Islet of Langerhans (tissue), 1 donor: ENCODE results near the gene ZNF3.

Experiments used
- FAIRE-seq: peaks from one replicate; lab custom pipeline; 2011; peaks lifted over from hg19 to GRCh38; lab: Jason Lieb, UNC

Gene ZNF3

DNA sequence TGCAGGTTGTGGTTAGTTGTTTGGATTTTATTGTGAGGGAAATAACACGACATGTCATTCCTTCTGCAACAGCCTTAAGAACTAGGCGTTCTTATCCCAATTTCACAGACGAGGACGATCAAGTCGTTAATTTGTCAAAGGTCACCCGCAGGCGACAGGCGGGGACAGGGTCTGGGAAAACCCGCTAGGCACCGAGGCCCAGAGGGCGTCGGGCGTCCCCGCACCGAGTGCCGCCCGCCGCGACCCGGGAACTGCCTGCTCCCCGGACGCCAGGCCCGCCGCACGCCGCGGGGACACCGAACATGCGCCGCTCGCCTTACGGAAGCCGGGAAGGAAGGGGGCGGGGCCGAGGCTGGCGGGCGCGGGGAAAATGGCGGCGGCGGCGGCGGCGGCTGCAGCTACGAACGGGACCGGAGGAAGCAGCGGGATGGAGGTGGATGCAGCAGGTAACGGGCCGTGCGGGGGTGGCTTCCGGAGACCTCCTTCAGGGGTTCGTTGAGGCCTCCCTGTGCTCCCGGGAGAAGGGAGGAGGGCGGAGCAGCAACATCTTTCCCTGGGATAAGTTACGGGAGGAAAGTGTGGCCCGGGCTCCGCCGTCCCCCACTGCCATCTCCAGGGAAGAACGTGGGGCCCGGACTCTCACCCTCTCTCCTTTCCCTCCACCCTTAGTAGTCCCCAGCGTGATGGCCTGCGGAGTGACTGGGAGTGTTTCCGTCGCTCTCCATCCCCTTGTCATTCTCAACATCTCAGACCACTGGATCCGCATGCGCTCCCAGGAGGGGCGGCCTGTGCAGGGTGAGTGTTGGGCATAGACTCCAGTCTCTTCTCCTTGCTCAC, 7.3 kb upstream of the ZNF3 start, which contains the start of gene COPS6:
COPS6 (plus strand) TSS at position 349 of the 837 bp plus-strand sequence; CDS start at position 371, 22 bp downstream.
- no peak for FAIRE-seq

DNA sequence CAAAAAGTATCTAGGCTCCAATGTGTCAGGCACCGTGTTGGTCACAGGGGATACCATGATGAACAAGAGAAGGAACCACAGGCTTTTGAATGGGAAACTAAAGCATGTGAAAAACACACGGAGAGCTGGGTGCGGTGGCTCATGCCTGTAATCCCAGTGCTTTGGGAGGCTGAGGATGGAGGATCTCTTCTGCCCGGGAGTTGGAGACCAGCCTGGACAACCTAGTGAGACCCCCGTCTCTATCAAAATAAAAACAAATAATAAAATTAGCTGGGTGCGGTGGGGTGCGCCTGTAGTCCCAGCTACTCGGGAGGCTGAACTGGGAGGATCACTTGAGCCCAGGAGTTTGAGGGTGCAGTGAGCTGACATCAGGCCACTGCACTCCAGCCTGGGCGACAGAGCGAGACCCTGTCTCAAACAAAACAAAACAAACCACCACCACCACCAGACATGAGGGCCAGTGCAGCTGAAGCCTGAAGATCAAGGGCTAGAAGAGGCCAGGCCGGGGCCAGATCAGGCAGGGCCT, 6.6 kb upstream of the ZNF3 start:
- FAIRE-seq: no peak

DNA sequence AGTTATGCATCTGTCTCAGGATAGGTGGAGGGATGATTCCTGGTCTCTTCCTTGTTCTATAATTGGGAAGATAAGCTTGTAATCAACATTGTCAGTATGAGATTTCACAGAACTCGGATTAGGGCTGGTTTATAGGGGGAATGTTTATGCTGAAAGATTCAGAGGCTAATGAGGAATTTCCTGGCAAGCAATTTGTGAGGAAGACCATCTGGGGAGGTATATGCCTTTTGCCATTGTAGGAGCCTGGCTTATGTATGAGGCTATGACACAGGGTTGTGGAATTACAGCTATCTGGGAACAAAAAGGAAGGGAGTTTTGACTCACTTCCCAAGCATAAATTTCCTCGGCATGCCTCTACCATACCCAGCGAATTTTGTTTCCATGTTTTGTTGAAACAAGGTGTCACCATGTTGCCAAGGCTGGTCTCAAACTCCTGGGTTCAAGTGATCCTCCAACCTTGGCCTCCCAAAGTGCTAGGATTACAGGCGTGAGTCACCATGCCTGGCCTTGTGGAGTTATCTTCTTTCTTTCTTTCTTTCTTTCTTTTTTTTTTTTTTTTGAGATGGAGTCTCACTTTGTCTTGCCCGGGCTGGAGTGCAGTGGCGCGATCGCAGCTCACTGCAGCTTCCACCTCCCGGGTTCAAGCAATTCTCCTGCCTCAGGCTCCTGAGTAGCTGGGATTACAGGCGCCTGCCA, 5.7 kb upstream of the ZNF3 start:
- no peak for FAIRE-seq

DNA sequence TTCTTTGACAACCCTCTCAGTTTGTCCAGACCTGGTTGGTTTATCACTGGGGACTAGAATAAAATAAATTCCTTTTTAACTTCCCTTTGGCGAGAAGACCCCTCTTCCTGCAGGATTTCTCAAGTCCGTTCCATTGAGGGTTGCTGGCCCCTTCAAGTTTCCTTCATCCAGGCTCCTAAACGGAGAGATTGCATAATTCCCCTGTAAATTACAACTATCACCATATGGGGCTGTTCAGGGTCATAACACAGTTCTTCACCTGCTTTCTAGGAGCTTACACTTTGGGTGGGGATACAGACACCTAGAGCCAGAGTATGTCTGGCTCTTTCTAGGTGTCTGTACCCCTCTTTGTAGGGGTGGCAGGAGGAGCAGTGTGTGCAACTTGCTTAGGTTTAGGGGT, 4.0 kb upstream of the ZNF3 start:
- no peak for FAIRE-seq

DNA sequence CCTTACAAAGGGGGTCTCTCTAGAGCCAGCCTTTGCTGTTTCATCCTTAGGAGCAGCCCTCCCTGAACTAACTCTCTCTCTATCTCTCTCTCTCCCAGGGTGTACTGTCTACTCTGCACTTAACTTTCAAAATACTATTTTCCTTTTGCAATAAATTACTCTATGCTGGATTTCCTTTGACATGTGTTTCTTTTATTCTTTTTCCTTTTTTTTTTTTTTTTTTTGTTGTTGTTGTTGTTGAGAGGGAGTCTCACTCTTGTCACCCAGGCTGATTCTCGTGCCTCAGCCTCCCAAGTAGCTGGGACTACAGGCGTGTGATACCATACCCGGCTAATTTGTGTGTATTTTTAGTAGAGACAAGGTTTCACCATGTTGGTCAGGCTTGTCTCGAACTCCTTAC, 1.5 kb upstream of the ZNF3 start:
- FAIRE-seq: no peak

DNA sequence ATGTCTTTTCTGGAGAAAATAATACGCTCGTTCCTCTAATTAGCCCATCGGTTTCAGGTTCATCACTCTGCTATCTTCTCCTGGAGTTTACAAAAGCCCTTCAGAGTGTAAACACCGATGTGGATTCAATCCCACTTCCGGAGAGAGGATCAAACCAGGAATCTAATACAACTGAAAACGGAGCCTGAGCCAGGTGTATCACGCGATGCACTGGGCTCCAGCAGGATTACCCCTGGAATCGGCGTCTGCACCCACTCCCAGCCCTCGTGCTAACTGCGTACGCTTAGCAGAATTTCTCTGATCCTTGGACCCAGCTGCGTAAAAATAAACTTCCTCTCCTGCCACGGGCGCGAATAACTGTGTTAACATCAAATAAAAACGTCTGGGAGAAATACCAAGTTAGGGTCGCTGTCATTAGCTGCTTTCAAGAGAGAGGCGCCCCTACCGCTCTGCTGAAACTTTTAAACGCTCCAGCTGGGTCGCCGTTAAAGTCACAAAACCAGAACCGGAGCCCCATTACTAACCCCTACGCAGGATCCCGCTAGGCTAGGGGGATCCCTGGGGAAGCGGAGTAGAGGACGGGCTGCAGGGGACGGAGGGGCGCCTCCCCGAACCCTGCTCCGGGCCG, 502 bp downstream of the ZNF3 start:
- no peak for FAIRE-seq

DNA sequence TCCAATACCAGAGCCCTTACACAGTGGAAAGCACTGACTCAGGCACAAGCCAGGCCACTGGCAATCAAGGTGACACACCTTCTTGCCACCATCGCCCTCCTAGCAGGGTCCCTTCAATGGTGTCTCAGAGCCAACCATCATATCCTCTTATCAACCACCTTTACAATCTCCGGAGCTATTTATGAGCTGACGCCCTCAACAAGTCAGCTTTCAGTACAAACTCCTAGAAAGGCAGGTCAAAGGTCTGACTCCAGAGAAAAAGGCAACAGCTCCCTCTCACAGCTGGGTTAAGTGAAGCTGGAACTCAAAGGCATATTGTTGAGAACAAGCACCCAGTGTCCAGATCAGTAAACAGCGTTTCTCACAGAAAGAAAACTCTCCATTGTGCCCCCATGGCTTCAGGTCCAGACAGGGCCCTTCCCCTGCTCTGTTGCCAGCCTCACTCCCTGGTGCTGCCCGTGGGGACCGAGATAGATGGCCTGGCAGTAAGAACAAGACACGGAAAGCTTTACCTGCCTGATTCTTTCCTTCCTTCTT, 2.4 kb downstream of the ZNF3 start:
- no peak for FAIRE-seq

DNA sequence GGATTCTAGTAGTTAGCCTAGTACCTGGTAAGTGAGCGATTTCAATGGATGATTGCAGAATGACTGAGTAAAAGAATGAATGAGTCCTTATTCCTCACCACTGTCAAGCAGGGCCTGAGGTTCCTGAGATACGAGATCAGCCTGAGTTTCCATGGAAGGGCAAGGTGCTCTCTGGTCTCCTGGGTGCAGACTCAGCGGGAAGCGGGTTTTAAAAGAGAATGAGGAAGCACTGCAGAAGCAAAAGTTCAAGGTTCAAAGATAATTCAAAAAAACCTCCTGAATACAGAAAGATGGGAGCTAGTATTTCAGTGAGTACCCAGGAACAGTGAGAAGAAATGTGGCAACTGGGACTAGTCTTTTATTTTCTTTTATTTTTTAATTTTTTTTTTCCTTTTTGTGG, 4.3 kb downstream of the ZNF3 start:
- no peak for FAIRE-seq

DNA sequence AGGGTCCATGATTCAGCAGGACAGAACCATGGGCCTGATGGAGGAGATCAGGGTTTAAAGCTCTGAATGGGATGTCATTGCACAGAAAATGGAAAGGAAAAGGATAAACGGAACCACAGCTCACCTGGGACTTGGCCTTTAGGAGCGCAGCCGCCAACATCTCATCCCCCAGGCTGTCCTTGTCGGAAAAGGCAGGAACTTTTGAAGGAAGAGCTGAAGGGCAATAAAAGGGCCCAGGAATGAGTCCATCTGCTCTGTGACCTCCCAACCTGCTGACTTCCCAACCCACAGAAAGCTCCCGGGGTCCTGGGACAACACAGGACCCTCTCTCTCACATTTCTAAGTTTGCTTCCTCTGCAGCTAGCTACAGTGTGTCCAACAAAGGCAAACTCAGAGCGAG, 6.1 kb downstream of the ZNF3 start:
- FAIRE-seq: no peak

DNA sequence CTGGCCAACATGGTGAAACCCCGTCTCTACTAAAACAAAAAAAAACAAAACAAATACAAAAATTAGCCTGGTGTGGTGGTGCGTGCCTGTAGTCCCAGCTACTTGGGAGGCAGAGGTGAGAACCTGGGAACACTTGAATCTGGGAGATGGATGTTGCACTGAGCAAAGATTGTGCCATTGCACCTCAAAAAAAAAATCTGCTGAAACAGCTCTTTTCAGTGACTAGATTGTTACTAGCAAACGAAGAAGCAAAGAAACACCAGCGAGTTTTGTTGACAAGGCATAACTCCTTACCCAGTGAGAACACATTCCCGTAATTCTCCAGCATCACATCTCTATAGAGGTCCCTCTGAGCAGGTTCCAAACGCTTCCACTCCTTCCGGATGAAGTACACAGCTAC, 6.7 kb downstream of the ZNF3 start:
- no peak for FAIRE-seq

DNA sequence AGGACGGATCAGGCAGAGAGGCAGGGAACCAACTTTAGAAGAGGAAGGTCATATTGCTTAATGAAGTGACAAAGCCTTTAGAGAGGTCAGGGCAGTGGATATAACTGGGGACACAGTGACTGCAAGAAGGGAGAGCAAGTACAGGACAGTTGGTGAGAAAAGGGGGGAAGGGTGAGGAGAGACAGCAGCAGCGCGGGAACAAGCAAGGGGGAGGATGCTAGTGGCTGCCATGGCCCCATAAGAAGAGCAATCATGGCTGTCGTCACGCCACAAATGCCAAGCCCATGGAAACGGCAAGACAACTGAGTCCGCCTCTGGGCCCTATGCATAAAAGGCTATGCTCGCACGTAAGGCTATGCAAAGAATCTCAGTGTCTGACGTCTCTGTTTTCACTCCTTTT, 9.1 kb downstream of the ZNF3 start:
- no peak for FAIRE-seq

DNA sequence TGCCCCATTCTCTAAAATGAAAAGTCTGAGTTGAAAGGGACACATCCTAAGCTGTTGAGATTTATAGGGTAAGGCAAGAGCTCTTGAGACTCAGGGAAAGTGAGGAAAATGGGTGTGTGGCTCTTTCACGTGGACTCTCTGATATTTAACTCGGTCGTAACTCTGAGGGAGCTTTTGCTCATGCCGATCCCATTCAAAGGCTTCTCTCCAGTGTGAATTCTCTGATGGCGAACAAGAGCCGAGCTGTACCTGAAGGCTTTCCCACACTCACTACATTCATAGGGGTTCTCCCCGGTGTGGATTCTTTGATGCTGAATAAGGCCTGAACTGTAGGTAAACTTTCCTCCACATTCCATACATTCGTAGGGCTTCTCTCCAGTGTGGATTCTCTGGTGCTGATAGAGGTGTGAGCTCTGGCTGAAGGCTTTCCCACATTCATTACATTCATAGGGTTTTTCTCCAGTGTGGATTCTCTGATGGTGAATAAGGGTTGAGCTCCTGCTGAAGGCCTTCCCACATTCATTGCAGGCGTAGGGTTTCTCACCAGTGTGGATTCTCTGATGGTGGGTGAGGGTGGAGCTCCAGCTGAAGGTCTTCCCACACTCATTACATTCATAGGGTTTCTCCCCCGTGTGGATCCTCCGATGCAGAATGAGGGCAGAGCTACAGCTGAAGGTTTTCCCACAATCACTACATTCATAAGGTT, 10.4 kb downstream of the ZNF3 start:
- FAIRE-seq: no peak

DNA sequence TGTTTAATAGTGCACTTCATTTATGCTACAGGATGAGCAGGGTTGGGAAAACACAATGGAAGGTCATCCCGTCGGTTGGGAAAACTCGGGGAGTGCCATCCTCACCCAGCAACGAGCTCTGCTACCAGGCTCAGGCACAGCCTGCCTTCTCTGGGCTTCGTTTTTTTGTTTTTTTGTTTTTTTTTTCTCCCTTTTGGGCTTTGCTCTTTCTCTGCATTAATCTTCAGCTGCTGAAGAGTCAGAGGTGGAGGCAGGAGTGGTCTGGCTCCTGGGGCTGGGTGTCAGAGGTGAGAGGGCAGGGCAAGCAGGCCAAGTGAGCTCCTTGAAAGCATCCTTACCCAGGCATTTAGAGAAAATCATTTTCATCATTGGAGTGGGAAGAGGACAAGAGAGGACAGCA, 11.5 kb downstream of the ZNF3 start:
- no peak for FAIRE-seq

DNA sequence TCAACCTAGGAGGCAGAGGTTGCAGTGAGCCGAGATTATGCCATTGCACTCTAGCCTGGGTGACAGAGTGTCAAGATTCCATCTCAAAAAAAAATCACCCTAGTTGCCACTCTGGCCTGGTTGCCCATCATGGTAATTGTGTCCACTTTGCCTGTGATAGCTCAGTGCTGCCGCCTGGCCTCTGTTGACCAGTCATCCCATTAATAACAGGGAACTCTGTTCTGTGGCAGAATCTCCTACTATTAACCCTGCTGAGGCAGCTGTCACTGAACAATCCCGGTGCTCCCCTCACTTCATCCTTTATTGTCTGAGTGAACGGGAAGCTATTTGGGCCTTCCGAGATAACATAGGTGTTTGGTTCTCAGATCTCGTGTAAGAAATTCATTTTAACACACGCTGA, 14.6 kb downstream of the ZNF3 start:
- no peak for FAIRE-seq

DNA sequence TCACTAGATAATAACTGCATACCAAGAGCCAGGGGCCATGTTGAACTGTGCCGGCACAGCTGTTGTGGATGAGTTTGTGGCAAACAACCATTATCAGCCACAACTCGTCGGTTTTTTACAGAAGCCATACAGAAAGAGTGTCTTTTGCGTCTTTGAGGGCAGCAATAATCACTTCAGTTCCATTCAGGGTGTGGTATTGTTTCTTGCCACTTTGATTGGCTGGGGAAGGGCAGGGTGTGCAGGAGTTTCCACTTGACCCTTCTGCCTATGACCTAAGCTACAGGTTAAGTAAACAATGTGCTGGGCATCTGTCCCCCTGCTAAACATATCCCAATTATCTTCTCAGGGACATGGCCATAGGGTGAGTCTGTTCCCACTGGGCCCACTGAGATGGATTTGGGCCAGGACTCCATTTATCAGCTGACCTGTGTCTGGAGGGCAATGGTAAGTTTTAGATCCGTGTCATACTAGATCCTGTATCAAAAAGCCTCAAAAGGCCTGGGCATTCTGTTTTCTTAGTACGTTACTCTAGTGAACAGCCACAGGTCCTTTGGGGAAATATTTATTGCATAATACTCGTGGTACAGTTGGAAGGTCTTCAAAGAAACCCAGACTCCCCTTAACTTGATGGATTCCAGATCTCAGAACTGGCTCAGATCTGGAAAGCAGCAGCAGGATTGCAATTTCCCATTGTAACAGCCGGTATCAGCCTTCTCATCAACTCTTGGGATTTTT, 15.9 kb downstream of the ZNF3 start:
- FAIRE-seq: no peak

DNA sequence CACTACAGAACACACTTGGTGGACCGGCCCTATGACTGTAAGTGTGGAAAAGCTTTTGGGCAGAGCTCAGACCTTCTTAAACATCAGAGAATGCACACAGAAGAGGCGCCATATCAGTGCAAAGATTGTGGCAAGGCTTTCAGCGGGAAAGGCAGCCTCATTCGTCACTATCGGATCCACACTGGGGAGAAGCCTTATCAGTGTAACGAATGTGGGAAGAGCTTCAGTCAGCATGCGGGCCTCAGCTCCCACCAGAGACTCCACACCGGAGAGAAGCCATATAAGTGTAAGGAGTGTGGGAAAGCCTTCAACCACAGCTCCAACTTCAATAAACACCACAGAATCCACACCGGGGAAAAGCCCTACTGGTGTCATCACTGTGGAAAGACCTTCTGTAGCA, 17.4 kb downstream of the ZNF3 start:
- no peak for FAIRE-seq

DNA sequence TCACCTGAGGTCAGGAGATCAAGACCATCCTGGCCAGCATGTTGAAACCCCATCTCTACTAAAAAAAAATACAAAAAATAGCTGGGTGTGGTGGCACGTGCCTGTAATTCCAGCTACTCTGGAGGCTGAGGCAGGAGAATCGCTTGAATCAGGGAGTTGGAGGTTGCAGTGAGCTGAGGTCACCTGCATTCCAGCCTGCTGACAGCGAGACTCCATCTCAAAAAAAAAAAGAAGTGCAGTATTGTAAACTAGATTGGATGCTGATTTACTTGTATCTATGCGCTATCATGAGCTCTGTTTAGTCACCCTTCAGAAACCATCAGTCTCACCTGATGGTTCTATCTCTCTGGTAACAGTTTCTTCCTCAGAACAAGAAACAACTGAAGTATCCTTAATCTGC, 18.1 kb downstream of the ZNF3 start:
- FAIRE-seq: no peak

DNA sequence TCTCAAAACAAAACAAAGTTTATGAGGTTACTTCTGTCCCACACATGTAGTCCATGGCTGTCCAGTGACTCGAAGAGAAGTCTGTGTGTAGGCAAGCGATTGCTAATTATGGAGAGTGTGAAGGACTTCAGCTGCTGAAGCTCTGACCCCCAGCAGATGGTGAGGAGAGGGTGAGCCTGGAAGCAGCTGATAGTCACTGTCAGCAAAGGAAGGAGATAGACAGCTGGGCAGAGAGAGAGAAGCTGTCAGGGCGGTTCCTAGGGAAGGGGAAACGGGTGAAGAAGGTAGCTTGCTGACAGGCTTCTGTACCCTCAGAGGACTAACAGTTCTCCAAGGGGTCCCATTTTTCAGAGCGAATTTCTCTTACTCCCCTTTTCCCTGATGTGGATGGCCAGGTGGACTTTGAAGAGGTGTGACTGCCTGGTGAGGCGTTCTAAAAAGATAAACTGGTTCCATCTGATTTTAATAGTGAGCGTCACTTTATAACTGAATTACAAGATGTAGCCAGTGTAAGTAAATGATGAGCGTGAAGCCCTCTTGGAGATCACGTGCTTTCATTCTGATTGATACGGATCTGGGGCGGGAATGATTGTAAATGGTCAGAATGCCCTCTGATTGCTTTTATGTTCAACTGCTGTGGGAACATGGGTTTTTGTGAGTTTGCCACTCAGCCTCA, 19.9 kb downstream of the ZNF3 start:
- no peak for FAIRE-seq

DNA sequence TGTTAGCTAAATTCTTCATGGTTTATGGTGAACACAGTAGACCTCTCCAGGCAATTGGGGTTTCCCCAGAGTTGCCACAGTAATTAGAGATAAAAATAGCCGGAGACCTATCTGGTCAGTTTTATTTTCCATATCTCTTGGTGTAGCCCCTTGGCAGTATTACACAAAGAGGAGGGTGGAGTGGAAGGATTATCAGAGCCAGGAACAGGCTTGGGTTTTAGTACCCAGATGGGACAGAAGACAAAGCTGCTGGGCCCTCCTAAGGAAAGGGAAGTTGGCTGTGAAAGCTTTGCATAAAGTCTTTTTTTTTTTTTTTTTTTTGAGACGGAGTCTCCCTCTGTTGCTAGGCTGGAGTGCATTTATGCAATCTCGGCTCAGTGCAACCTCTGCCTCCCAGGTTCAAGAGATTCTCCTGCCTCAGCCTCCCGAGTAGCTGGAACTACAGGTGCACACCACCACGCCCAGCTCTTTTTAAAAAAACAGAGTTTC, 22.2 kb downstream of the ZNF3 start:
- FAIRE-seq: no peak

DNA sequence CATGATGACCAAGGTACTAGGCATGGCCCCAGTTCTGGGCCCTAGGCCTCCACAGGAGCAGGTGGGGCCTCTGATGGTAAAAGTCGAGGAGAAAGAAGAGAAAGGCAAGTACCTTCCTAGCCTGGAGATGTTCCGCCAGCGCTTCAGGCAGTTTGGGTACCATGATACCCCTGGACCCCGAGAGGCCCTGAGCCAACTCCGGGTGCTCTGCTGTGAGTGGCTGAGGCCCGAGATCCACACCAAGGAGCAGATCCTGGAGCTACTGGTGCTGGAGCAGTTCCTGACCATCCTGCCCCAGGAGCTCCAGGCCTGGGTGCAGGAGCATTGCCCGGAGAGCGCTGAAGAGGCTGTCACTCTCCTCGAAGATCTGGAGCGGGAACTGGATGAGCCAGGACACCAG, 24.5 kb downstream of the ZNF3 start:
- FAIRE-seq: no peak

DNA sequence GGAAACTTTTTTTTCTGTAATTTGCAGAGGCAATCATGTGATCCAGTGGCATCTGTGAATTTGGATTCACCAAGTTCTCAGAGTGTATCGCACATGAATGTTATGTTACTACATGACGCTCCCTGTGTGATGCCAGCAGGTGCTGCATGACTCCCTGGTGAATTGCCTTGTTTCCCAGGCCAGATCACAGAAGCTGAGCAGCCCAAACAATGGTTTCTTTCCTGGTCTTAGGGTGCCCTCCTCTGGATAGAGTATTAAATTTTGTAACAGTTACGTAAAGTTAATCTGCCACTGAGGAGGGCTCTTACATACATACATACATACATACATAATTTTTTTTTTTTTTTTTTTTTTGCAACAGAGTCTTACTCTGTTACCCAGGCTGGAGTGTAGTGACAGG, 28.3 kb downstream of the ZNF3 start:
- FAIRE-seq: peak; percentile 87
